IPS-15b (cell line): ENCODE measurements around the gene TSR1.

Source experiments
- H3K27me3 ChIP-seq: one replicate; pipeline ENCODE4 v1.6.1; 2013; ENCODE audit warnings: low read length; ENCODE audit not compliant: control insufficient read depth, insufficient read depth
- H3K36me3 ChIP-seq: one replicate; pipeline ENCODE4 v1.6.1; 2013; ENCODE audit warnings: low read length; ENCODE audit not compliant: control insufficient read depth, insufficient read depth
- H3K4me1 ChIP-seq: one replicate; pipeline ENCODE4 v1.6.1; 2013; ENCODE audit warnings: mild to moderate bottlenecking, low read length; ENCODE audit not compliant: control insufficient read depth, insufficient read depth
- H3K4me3 ChIP-seq: one replicate; pipeline ENCODE4 v1.5.1; 2013; ENCODE audit warnings: low read depth, low read length
- H3K9ac ChIP-seq: one replicate; pipeline ENCODE4 v1.6.1; 2013; ENCODE audit warnings: low read depth, mild to moderate bottlenecking, low read length
- H3K9me3 ChIP-seq: one replicate; pipeline ENCODE4 v1.6.1; 2013; ENCODE audit warnings: mild to moderate bottlenecking, low read length; ENCODE audit not compliant: control insufficient read depth, insufficient read depth

Gene TSR1

DNA sequence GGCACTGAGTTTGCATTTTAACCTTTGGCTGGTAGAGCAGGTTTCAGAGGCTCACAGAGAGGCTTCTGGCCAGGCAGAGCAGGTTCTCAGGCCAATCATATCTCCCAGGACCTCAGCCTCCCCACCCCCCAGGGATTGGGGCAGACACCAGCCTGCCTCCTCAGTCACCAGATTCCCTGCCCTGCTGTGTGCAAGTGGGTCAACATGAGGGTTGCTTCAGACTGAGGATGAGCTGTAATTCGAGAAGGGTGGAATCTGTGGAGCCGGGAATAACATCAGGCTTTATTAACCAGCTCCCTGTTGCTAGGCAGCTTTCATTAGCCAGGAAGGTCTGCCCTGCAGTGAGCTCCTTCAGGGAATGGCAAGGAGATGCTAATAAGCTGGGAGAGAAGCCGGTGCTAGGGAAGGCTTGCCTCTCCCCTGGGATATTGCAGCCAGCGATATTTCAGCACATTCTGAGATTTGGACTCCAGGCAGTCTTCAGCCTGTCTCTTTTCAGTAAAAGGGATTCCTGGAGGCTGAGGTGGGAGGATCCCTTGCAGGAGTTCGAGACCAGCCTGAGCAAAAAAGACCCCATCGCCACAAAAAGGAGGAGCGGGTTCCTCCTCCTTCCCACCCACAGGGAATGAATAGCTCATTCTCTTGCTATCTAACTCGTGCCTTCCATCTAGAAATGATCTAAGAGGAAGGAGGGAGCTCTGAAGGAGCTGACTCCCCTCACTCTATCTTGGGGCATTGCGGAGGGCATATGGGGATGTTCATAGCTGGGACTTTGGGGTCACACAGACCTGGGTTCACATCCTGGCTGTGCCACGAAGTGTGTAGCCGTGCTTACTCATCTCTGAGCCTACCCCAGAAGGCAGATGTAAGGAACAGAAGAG is 11.8 kb upstream of the TSR1 start:
- Histone ChIP-seq H3K4me1 (peaks cover 7% of the 10 kb centered on the region), H3K36me3 (peaks cover 3% of the 10 kb centered on the region), H3K4me3 (peak overlapping the region; percentile 39), H3K9ac (peak overlapping the region; percentile 61), H3K27me3 (no peaks in the 10 kb centered on the region), H3K9me3 (no peaks in the 10 kb centered on the region)

DNA sequence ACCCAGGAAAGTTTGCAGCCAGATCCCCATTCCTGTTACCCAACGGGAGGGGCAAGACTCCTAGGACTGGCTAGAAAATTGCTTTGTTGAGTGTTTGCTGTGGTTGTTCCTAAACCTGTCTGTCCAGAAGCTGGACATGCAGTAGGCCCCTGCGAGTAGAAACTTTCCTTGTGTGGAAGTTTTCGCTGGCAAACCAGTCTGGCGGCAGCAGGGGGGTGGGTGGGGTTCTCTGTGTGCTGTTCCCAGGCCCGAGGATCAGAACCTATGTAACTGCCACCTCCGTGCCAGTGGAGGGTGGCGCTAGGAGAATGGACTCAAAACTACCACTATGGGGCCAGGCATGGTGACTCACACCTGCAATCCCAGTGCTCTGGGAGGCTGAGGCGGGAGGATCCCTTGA is 10.2 kb upstream of the TSR1 start:
- no peak overlapping the region for H3K4me3 ChIP-seq
- peaks cover 3% of the 10 kb centered on the region for H3K36me3 ChIP-seq
- H3K9me3 ChIP-seq = no peaks in the 10 kb centered on the region
- H3K4me1 ChIP-seq = peaks cover 7% of the 10 kb centered on the region
- no peak overlapping the region for H3K9ac ChIP-seq
- no peaks in the 10 kb centered on the region for H3K27me3 ChIP-seq

DNA sequence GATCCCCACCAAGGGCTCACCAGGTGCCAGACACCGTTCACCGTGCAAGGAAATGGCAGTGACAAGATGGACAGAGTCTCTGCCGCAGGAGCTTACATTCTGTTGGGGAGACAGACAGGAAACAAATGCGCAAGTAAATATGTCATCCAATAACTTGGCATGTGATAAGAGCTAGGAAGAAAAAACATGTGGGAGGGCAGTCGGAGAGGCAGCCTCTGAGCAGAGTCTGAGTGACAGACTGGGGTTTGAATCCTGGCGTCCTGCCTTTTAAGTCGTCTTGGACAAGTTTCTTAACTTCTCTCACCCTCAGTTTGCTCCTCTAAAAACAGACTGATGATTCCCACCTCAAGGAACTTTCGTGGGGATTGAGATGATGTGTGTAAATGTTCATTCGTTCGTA is 8.3 kb upstream of the TSR1 start:
- H3K9ac ChIP-seq = no peak overlapping the region
- peaks cover 7% of the 10 kb centered on the region for H3K4me1 ChIP-seq
- H3K27me3 ChIP-seq = no peaks in the 10 kb centered on the region
- no peaks in the 10 kb centered on the region for H3K9me3 ChIP-seq
- H3K4me3 ChIP-seq = no peak overlapping the region
- H3K36me3 ChIP-seq = peaks cover 3% of the 10 kb centered on the region

DNA sequence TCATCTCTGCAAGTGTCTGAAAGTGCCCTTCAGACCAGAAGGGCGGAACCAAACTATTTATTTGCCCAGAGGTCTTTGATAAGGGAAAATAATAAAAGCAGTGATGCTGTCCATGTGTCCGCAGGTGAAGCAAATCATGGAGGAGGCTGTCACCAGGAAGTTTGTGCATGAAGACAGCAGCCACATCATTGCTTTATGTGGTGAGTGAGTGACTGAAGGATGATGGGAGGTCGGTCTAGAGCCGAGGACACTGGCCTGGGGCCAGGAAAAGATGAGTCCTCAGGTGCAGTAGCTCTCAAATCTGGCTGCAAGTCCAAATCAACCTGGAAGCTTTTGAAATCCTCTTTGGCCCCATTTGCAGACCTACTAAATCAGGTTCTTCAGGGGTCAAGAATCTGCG is 7.2 kb upstream of the TSR1 start:
- Histone ChIP-seq H3K4me1 (peaks cover 5% of the 10 kb centered on the region), H3K27me3 (no peaks in the 10 kb centered on the region), H3K4me3 (no peak overlapping the region), H3K9me3 (no peaks in the 10 kb centered on the region), H3K9ac (no peak overlapping the region), H3K36me3 (peaks cover 3% of the 10 kb centered on the region)

DNA sequence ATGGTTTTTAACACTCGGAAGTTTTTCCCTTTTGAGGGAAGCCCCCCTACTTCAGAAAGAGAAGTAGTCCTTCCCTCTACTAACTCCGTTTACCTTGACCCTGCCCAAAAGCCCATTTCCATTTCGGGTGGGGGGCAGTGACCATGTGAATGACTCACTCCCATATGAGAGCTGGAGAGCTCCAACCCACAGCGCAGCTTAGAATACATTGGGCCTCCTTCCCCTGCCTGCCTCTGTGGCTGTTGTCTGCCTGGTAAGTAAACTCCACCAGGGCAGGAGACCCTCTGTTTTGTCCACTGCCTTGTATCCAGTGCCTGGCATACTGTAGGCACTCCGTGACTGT is 2.0 kb upstream of the TSR1 start:
- Histone ChIP-seq H3K36me3 (peaks cover 19% of the 10 kb centered on the region), H3K27me3 (no peaks in the 10 kb centered on the region), H3K9me3 (no peaks in the 10 kb centered on the region), H3K4me1 (peaks cover 5% of the 10 kb centered on the region), H3K9ac (no peak overlapping the region), H3K4me3 (peak overlapping the region; percentile 65)

DNA sequence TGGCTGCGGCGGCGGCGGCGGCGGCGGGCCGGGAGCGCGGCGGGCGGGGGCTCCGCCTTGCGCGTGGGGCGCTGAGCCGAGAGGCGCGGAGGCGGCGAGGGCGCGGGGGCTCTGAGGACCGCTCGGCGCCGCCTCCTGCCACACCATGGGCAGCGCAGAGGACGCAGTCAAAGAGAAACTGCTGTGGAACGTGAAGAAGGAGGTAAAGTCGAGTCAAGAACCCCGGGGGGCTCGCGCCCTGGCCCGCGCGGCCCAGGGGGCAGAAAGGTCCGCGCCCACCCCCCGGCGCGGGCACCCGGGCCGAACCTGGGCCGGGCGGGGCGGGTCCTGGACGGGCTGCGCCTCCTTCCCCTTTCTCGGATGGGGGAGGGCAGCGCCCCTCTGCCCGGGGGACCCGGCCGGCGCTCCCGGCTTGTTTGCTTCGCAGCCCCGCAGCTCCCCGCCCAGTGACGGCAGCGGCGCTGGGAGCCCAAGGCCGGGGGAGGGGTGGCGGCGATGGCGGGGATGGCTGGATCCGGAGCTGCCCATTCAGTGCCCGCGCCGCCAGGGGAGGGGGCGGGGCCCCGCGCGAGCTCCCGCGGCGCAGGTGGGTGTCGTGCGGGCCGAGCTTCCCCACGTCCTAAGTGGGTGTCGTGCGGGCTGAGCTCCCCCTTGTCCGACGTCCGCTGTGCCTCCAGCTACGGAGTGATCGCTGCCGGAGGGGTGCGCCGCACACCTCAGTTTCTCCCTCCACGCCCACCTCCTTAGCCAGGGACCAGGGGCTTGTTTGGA is 1.5 kb upstream of the TSR1 start:
- Histone ChIP-seq H3K4me1 (peaks cover 5% of the 10 kb centered on the region), H3K9ac (no peak overlapping the region), H3K27me3 (no peaks in the 10 kb centered on the region), H3K4me3 (peak overlapping the region; percentile 65), H3K9me3 (no peaks in the 10 kb centered on the region), H3K36me3 (peaks cover 25% of the 10 kb centered on the region)

DNA sequence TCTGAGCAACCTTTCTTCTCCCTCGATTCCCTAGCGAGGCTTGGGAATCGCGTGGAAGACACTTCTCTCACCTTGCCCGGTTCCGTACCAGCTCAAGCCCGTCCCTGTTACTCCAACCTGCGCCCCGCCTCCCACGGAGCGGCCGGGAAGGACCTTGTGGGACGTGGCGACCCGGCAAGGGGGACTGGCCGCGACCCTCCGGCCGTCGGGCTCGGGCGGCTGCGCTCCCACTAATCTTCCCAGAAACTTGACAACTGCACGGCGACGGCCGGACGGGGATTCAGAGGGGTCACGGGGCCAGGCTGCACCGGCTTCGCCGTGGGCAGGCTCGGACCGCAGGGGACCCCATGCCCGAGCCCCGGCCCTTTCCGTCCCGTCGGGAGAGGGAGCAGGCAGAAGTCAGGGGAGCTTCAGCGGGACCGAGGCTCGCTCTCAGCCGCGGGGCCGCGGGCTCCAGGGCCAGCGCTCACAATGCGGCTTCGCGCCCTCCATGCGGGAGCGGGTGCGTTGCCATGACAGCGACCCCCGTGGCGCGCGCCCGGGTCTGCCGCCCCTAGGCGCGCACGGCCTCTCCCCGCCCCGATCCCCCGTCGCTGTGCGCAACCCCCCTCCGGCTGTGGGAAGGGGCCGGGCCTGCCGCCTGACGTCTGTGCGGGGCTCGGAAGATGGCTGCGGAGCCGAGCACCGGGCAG is 741 bp upstream of the TSR1 start, which contains the start of gene SGSM2:
TSS of gene SGSM2 (plus strand) at position 650 of the 692 bp plus-strand sequence. CDS start 188 bp downstream, outside the sequence.
- Histone ChIP-seq H3K9me3 (no peaks in the 10 kb centered on the region), H3K36me3 (peaks cover 28% of the 10 kb centered on the region), H3K9ac (peak within 1 kb of the TSS; percentile 90), H3K4me3 (peak within 1 kb of the TSS; percentile 95), H3K4me1 (peaks cover 5% of the 10 kb centered on the region), H3K27me3 (no peaks in the 10 kb centered on the region)

DNA sequence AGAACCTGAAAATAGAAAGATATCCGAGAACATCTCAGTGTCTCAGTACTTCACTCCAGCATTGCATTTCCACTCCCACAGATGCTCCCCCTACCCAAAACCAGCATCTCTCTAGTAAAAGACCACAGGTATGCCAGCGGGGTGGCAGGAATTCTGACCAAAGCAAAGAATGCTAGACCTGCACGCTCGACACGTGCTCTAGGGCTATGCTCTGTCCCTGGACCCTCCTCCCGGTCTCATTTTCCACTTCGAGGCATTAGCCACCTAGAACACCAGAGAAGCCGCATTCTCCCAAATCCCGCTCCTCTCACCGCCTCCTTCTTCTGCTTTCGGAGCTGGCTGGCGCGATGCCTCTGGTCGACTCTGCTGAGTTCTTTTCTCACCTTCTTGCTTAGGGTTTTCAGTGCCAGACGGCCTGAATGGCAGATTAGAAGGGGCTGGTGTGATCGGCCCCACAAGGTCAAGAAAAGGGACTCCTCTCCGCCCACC is 487 bp downstream of the TSR1 start:
- H3K9me3 ChIP-seq = no peaks in the 10 kb centered on the region
- H3K27me3 ChIP-seq = no peaks in the 10 kb centered on the region
- peaks cover 38% of the 10 kb centered on the region for H3K36me3 ChIP-seq
- H3K9ac ChIP-seq = peak overlapping the region; percentile 90
- peaks cover 5% of the 10 kb centered on the region for H3K4me1 ChIP-seq
- H3K4me3 ChIP-seq = peak overlapping the region; percentile 95

DNA sequence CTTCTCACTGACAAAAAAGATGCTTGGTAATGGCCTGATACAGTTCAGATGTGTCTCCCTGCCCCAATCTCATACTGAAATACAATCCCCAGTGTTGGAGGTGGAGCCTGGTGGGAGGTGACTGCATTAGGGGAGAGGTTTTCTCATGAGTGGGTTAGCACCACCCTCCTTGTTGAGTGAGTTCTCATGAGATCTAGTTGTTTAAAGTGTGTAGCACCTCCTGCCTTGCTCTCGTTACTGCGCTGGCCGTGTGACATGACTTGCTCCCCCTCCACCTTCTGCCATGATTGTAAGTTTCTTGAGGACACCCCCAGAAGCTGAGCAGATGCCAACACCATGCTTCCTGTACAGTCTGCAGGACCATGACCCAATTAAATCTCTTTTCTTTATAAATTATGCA is 5.0 kb downstream of the TSR1 start:
- no peaks in the 10 kb centered on the region for H3K9me3 ChIP-seq
- H3K27me3 ChIP-seq = no peaks in the 10 kb centered on the region
- H3K4me1 ChIP-seq = peaks cover 5% of the 10 kb centered on the region
- H3K4me3 ChIP-seq = no peak overlapping the region
- peaks cover 60% of the 10 kb centered on the region for H3K36me3 ChIP-seq
- H3K9ac ChIP-seq = no peak overlapping the region

DNA sequence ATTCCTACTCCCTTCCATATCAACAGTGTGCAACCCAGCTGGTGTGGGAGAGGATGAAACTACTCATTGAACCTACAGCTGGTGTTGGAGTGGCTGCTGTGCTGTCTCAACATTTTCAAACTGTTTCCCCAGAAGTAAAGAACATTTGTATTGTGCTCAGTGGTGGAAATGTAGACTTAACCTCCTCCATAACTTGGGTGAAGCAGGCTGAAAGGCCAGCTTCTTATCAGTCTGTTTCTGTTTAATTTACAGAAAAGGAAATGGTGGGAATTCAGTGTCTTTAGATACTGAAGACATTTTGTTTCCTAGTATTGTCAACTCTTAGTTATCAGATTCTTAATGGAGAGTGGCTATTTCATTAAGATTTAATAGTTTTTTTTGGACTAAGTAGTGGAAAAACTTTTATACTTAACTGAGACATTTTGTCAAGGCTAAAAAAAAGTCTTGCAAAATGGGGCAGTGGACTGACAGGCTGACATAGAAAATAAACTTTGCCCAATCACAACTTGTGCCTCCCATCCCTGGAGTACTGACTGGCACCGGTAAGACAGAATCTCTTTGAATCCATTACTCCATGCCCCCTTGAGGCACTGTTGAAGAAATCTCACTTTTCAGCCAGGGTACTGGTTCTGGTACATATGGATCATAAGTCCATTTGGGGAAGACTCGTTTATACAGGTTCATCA is 12.5 kb downstream of the TSR1 start:
- Histone ChIP-seq H3K9ac (no peak overlapping the region), H3K4me1 (no peaks in the 10 kb centered on the region), H3K9me3 (no peaks in the 10 kb centered on the region), H3K27me3 (no peaks in the 10 kb centered on the region), H3K36me3 (peaks cover 40% of the 10 kb centered on the region), H3K4me3 (no peak overlapping the region)

DNA sequence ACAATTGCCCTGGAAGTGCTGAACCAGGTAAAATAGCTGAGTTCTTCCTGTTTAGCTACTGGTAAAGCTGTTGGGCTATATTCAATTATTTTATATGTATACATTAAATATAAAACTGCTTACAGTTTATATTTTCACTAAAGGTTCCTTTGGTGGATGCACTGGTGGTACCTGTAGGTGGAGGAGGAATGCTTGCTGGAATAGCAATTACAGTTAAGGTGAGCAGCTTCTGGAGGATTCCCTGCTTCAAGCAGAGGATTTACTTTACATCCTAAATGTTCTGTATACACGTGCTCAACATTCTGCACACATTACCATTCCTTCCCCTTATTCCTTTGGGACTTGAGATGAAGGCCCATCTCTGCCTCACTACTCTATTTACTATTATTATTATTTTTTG is 14.9 kb downstream of the TSR1 start:
- Histone ChIP-seq H3K9ac (no peak overlapping the region), H3K27me3 (no peaks in the 10 kb centered on the region), H3K9me3 (no peaks in the 10 kb centered on the region), H3K36me3 (peaks cover 32% of the 10 kb centered on the region), H3K4me1 (no peaks in the 10 kb centered on the region), H3K4me3 (no peak overlapping the region)
